Anterior cingulate cortex (tissue), 58 donors: ENCODE data around the gene TMTC2.

ENCODE experiments used
- DNase-seq, 58 donors: peaks; one replicate each; lab custom pipeline; 2025; lab: John Stamatoyannopoulos, UW

The TMTC2 gene

DNA sequence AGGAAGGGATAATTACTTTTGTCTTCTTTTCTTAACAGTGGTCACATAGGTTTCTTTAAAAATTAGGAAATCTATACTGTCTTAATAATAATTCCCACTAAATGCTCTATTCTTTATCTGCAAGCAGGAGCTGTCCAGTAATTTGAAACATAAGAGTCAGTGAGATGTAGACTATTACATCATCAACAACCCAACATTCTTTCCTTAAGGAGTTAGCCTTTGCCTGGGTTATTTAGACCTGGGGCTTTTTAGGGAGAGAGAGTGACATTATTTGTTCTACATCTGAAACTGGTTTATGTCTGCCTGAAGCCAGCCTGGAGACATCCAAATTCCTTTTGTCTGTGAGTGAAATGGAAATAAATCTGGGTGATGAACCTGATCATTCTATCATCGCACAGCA lies 294.4 kb downstream of the TMTC2 start:
- DNase-seq = no peak

DNA sequence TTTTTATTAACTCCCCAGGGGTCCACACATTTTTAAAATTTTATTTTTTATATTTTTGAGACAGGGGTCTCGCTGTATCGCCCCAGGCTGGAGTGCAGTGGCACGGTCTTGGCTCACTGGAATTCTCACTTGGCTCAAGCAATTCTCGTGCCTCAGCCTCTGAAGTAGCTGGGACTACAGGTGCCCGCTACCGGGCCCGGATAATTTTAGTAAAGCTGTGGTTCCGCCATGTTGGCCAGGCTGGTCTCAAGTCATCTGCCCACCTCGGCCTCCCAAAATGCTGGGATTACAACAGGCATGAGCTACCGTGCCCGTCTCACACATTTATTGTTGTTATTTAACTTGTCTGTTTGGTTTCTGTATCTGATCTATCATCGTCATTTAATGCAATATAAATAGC lies 307.4 kb downstream of the TMTC2 start:
- no peak for DNase-seq

DNA sequence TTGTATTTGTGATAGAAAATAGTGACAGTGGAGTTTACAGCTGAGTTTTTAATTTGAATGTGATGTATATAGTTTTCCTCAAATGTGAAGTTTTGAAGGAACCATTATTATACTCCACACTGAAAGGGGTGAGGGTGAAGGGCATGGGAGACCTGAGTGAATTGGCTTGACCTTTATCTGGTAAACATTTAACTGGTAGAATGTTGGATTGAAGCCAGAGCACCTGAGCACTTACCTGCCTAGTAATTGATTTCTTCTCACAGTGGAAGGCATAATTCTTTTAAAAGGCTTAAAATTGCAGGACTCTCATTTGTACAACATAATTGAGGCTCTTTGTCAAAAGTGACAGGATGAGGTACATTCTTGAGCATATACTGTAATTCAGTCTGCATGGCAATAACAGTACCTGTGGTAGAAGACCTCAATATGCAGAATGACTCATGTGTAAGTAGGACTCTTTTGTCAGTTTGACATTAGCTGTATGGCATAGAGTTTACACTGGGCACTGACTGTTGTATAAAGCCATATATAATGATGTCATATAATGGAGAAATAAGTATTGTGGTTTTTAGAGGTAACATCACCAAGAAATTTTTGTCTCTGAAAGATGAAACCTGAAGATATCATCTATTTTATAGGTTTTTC lies 309.6 kb downstream of the TMTC2 start:
- DNase-seq = no peak

DNA sequence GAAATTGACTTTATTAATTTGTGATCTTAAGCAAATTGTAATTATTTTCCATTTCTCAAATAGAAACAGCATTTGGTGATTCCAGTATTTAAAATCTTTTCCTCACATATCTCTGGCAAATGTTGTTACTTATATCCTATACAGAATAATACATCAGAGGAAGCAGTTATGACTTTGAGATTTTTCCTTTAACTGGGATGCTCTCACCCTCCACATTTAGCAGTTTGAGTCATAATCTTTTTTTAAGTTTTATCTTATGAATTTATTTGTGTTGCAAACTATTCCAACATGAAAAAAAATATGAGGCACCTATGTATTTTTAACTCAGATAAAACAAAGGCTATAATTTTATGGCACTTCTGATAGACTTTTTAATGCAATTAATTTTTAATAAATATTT lies 311.8 kb downstream of the TMTC2 start:
- no peak for DNase-seq

DNA sequence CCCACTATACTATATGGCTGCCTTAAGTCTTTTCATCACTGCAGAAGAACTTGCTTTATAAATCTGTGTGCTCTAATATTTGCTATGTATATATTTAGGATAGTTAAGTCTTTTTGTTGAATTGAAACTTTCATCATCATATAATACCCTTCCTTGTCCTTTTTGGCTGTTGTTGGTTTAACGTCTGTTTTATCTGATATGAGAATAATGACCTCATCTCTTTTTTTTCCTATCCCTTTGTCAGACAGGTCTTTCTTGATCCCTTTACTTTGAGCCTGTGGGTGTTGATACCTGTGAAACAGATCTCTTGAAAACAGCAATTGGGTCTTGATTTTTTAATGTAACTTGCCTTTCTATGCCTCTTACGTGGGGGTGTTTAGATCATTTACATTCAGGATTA lies 316.3 kb downstream of the TMTC2 start:
- DNase-seq = no peak

DNA sequence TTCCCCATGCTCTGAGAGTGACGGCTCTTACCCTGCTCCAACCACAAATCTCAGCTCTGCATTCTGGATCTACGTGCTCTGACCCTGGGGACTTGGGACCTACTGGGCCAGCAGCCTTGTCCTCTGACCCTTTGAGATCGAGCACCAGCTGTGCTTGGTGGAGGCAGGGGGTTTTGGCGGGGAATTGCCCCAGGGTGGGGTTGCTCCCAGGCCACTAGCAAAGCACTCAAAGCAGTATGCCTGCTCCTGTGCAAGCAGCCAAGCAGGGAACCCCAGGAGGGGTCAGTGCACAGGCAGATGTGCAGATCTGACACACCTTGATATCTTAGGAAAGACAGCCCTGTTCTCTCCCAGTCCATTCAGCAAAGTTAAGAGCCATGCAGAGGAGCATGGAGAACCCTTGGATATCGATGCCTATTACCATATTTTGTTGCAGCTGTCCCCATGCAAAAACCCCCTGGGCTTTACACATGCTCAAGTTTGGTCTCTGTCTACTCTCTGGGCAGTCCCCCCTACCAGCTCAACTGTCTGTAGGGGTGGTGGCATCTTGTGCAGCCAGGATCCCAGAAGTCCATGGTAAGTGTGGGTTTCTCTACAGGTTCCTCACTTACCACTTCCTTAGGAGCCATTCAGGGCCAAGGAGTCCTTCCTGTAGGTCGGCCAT lies 319.0 kb downstream of the TMTC2 start:
- no peak for DNase-seq

DNA sequence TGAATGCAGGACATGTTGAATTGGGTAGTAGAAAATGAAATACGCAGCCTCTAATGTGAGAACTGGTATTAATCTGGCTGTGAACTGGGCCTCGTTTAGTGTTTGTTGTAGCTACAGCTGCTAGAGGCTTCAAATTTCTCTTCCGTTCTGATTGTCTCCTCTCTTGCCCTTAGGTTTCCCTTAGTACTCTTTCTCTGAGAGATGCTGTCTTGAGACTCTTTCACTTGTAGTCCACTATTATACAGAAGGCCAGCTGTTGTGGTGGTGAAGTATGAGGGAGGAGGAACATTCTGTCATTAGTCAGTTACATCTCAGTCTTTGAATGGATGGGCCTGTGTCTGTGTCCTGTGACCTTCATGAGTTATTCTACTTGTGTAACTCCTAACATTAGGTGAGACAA lies 322.0 kb downstream of the TMTC2 start:
- DNase-seq = no peak

DNA sequence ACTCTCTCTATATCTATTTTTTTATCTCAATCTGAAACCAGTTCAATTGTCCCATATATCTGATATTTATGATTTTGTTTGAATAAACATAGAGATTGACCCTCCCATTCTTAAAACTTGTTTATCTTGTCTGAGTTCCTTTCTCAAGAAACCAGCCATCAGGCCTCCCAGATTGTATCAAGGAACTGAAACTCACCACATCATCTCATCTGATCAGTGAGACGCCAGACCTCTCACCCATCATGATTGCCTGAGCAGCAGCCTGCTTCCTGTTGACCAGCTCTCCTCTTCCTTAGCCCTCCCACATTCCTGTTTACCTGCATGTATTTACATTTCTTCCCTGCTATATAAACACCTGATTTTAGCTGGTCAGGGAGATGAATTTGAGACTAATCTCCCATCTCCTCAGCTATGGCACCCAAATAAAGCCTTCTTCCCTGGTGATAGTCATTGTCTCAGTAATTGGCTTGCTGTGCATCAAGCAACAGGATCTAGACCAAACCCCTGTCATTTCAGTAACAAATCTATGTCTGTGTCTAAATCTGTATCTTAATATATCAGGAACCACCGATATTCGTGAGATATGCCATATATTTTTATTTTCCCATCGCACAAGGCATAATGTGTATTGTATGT lies 323.6 kb downstream of the TMTC2 start:
- DNase-seq = no peak

DNA sequence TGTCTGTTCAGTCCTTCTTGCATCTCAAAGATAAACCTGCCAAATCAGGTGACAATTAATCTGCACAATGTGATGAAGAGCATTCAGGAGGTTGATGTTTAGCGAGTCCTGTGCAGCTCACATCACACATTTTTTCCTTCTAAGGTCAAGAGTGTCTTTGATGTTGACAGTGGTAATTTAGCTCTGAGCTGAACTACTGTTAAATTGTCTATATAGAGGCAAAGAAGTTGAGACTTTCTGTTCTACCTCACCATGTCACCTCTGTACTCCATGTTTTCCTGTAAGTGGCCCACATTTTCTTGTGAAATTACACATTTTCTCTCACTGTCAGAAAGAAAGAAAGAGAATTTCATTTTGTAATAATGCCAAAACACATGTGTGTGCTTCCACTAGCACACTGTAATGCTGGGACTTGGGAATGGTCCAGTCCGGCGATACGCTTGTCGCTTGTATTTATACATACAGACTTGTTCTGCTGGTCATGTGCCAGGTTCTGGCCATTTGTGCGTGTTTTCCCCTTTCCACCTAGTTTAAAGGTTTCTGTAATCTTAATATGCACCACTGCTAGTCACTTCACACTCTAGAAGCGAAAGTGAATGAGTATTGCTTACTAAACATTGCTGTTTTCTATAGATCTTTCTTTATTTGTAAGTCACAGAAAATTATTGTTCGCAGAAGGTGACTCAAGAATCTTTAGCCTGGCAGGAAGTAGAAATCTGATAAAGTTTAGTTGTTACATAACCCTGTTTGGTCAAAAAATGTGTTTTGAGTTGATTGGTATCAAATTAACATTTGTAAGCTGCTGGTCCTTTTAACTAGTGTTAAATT lies 328.9 kb downstream of the TMTC2 start:
- DNase-seq = peak in 2 of 58 donors; percentile 2 to 35

DNA sequence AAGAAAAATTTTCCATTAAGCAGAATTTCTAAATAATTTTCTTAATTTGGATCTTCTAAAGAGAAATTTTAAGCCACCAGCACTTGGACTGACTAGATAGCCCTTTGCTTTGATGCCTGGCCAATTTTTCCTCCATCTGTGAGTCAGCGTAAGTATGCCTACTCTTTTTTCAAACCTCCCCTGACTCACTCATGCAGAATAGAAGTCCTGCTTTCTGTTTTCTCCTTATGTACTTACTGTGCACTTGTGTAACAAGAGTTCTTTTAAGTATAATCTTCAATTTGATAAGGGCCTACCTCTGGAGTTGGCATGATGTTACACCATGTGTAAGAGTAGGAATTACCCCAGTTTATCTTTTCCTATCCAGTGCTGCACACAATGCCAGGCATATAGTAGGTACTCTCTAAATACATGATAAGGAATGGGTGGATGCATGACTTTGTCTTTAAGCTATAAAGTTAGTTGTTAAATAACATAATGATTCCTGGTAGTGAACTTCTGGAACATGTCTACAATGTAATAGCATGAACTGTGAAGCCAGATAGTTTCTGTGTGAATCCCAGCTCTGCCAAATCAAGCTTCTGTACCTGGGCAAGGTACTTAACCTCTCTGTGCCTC lies 329.6 kb downstream of the TMTC2 start:
- peak in 15 of 58 donors; percentile 1 to 53 (median 9) for DNase-seq

DNA sequence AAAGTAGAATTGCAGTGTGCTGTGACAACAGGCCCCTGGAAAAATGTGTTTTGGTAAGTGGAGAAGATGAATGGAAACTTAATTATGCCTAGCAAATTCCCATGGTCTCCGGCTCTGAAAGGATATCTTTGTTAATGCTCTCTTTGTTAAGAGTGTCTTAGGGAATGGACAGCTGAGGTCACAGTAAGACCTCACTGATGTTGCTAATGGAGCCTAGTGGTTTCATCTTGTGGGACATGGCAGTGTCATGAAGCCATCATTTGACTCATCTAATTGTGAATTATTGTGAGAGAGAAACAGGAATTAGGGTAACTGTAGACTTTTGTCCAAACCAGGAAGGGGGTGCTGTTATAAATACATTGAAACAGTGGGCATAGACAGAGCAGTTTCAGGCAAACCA lies 330.3 kb downstream of the TMTC2 start:
- no peak for DNase-seq

DNA sequence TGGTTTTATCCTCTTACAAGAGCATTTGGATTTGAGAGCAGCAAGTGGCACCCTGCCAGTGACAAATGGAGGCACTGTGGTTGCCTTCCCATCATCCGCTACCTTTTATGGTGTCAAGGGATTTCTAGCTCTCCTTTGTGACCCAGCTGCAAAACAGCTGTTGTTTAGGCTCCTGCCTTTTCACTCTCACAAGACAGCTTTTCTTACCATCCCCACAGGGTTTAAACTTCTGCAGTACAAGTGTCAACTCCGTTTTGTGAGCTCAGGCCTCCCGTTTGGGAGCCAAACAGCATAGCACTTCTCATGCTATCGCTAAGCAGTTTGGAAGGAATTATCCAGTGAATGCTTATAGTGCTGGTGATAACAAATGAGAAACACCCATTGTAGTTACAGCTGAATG lies 331.4 kb downstream of the TMTC2 start:
- DNase-seq = no peak

DNA sequence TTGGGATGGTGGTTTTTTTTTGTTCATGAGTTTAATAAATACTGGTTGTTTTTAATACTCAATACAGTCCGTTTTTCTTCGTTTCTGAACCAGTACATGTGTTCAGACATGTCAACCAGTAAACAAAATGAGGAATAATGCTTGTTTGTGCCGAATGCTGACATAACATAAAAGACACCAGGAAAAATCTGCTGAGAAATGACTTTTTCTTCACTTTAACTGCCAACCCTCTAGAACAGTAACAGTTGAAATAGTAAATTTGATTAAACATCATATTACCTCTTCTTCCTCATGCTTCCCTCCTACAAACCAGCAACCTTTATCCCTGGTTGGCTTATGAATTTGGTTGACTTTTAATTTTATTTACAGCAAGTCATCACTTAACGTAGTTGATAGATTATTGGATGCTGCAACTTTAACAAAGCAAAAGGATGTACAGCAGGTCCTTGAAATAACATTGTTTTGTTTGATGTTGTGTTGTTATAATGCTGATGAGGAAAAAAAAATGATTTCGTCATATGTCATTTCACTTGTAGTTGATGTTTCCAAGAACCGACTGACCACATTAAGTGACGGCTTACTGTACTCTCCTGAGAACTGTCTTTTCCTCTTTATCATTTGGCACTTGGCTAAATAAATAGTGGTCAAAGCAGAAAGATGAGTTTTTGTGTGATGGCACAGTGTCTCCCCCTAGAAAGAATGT lies 340.5 kb downstream of the TMTC2 start:
- no peak for DNase-seq

DNA sequence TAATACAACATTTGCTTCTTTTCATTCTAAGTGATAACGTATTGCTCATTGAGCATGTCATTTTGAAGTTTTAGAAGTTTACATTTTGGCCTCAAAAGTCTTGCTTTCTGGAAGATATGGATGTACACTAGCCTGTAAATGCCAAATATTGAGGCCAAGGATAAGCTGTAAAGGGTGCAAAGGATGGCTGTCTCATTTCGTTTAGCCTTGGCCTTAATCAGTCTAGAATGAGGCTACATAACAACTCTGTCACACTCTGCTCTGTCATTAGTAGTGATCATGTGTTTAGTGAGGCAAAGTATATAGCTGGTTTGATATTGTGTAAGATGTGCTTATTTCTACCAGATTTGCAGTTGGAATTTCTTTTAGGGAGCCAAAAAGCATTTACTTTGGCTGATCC lies 344.5 kb downstream of the TMTC2 start:
- DNase-seq = no peak

DNA sequence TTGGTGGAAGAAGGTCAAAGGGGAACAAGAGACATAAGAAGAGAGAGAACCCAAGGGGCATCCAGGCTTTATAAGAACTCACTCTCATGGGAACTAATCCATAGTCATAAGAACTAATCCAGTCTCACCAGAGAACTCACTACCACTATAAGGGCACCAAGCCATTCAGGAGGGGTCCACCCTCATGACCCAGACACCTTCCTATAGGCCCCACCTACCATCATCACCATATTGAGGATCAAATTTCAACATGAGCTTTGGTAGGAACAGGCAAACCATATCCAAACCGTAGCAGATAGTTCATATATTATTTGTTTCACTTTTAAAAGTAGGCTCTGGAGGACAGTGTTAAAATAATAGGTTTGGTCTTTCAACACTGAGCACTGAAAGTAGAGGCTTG lies 350.1 kb downstream of the TMTC2 start:
- DNase-seq = no peak

DNA sequence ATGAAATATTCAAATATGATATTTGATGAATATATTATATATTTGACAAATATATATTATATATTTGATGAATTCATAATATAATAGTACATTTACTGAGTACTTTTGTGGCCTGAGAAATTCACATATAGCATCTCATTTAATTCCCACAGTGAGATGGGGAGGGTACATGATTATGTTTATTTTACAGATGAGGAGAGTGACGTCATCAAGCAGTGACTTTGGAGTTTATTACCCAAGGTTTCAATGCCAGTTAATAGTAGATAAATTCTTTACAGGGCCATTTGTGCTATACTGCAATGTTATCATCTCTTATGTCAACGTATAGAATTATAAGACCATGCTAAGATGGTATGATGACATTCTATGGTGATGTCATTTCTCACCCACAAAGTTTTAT lies 352.7 kb downstream of the TMTC2 start:
- DNase-seq = no peak

DNA sequence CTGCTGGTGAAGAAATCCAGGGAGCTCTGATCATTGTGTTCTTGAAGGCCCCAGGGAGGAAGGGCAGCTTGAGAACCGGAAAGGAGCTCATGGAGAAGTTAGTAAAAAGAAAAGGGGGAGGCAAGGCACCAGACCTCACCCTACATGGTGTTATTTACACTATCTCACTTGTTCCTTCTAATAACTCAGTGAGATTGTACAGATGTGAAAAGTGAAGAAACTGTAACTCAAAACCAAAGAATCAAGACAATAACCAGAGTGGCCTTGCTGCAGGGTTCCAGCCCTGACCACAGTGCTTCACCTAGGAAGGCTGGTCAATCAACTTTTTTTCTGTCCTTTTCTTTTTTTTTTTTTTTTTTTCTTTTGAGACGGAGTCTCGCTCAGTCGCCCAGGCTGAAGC lies 353.6 kb downstream of the TMTC2 start:
- no peak for DNase-seq

DNA sequence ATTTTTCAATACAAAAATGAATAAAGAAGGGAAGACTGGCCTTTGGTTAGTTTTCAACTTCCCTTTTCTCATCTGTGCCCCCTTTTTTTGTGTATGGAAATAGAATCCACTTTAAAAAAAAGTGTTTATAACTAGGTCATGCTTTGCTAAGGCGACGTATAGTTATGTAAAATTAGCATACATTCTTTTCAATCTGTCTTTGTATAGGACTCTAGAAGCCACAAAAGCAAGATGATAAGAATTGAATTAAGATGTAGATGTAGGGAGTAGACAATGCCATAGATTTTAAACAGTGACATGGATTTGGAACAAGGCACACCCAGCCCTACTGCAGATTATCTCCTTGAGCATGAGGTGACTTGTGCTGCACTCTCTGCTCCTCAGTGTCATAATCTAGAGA lies 354.3 kb downstream of the TMTC2 start:
- no peak for DNase-seq

DNA sequence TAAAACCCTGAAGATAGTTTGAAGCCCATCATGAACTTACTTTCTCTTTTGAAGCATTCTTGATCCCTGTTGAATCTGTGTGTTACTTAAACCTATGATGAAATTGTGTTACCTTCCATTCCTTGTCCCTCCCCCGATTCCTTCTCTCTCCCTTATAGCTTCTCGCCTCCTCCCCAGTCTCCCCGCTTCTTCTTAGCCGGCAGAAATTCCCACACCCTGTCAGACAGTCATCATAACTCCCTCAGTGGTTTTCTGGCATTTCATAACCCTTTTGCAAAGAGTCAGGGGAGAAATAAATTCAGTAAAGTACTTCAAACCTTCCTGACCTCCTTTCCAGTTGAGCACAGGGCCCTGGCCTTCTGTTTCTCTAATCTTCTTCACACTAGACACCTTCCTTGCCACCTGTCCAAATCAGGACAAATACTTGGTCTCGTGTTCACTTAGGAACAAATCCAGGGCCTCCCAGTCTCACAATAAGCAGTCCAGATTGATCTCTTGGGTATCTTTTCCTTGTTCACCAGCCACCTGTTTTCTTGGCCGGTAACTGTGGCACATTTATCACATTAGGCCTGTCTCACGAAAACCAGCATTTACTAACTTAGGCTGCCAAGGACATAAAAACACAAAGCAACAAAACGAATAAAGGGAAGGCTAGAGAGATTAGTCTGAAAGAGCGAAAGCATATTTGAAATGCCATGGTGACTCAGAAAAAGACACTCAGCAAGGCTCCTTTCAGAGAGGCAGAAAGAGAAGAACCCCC lies 355.9 kb downstream of the TMTC2 start:
- no peak for DNase-seq
